GM12892 (cell line): ENCODE measurements around the gene DEXI.
"Not testable (repeated sequence)": the region's sequence is repeated elsewhere in the genome, so short reads cannot be mapped to it uniquely, and the experiment has no call there.

Experiments
- DNase-seq: peaks from one replicate; pipeline ENCODE4 v3.0.0; 2011; ENCODE audit not compliant: insufficient read length
- FAIRE-seq: peaks from 2 replicates; lab custom pipeline; 2011; peaks lifted over from hg19 to GRCh38; lab: Jason Lieb, UNC
- POLR2A ChIP-seq: IDR thresholded peaks from 2 replicates; pipeline ENCODE4 v1.6.1; 2011; ENCODE audit warnings: low read depth, low read length, control low read depth
- POLR2AphosphoS5 ChIP-seq: IDR thresholded peaks from 2 replicates; pipeline ENCODE4 v1.6.1; 2011; ENCODE audit warnings: low read depth, low read length, control low read depth
- TAF1 ChIP-seq: IDR thresholded peaks from 2 replicates; pipeline ENCODE4 v1.6.1; 2011; ENCODE audit warnings: low read depth, mild to moderate bottlenecking, control low read depth, low read length, borderline replicate concordance

Gene DEXI

DNA sequence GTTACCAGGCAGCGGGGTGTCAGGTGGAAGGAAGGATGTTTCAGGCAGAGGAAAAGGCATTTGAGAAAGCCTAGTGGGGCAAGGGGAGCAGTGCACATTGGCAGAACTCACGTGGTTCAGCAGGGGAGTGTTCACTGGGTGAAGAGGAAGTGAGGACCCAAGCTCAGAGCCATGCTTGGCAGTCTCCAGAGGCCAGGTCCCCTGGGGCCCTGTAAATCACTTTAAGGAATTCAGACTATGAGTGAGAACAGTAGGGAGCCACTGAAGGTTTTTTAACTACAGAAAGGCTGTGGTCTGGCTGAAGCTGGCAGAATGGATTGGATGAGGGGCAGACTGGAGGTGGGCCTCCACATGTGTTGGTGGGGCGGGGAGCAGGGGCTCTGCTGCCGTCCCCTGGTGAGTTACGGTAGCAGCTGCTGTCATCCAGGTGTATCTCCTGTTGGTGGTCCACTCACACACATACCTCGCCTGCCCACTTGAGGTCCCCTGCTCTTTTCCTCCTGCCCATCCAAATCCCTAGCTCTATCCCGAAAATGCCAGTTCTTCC, 7.2 kb upstream of the DEXI start:
- FAIRE-seq, result peak; percentile 87
- TF ChIP-seq POLR2A, result no peak; the same call in 1 of the 2 replicates
- no peak for TF ChIP-seq TAF1
- TF ChIP-seq POLR2AphosphoS5, result no peak; the same call in 1 of the 2 replicates
- no peak for DNase-seq

DNA sequence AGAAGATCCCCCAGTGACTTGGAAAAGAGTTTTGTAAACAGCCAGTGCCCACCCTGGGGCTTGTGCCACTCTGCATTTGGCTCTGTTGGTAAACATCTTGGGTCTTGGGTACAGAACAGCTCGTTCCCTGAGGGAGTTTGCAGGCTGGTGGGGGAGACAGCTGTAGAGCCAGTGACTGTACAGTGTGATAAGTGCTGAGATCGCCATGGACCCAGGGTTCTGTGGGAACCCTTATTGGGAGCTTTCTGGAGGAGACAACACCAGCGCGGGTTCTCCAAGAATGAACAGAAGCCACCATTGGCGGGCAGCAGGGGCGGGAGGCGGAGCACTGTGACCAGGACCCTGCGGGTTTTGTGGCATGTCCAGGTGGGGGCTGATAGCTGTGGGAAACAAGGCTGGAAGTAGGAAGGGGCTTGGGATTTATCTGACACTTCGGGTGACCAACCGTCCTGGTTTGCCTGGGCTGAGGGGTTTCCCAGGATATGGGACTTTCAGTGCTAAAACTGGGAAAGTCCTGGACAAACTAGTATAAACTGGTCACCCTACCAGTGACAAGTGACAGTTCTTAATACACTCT, 5.0 kb upstream of the DEXI start:
- no peak for TF ChIP-seq POLR2A
- TF ChIP-seq TAF1, result no peak
- TF ChIP-seq POLR2AphosphoS5, result no peak
- no peak for FAIRE-seq
- DNase-seq, result no peak

DNA sequence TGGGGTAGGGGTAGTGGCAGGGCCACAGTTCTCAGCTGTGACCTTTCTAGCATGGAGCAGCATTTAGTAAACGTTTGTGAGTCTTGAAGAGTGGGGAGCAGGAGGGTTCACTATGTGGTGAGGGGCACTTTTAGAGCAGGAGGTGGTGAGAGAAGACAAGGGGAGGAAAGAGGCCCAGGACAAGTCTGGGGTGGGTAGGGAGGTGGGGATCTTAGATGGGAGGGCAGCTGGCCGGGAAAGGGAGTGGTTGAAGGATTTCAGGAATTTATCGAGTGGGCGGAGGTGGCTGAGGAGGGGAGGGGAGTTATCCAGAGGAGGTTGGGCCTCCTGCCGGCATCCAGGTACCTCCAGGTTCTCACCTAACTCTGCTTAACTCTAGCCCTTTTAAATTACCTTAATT, 4.0 kb upstream of the DEXI start:
- no peak for TF ChIP-seq TAF1
- TF ChIP-seq POLR2A, result no peak
- no peak for TF ChIP-seq POLR2AphosphoS5
- FAIRE-seq (no peak), DNase-seq (no peak)

DNA sequence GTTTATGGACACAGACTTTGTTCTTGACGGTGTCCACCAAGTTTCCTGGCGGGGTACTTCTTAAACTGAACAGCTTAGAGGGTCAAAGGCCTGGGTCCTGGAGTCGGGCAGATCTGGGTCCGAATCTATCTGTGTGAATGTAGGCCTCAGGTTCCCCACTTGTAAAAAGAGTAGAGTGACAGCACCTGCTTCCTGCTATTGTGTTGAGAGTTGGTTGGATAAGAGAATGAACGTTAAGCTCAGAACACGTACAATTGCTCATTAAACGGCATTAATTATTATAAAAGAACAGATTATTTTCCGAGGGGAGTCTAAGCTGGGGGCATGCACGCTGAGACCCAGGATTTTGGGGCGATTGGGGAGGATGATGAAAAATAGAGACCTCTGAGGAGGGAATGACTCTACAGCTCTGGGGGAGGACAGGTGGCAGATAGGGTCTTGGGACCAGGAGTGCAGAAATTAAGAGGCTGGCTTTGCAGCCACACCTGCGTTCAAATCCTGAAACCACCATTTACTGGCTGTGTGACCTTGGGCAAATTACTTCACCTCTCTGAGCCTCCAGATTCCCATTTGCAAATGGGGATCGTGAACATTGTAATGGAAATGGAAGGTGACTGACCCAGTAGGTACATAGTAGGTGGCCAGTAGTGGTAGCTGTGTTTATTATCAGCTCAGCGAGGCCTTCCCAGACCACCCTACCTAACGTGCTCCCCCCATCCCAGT, 3.0 kb upstream of the DEXI start:
- FAIRE-seq, result no peak
- no peak for DNase-seq
- no peak for TF ChIP-seq POLR2A
- no peak for TF ChIP-seq TAF1
- no peak for TF ChIP-seq POLR2AphosphoS5

DNA sequence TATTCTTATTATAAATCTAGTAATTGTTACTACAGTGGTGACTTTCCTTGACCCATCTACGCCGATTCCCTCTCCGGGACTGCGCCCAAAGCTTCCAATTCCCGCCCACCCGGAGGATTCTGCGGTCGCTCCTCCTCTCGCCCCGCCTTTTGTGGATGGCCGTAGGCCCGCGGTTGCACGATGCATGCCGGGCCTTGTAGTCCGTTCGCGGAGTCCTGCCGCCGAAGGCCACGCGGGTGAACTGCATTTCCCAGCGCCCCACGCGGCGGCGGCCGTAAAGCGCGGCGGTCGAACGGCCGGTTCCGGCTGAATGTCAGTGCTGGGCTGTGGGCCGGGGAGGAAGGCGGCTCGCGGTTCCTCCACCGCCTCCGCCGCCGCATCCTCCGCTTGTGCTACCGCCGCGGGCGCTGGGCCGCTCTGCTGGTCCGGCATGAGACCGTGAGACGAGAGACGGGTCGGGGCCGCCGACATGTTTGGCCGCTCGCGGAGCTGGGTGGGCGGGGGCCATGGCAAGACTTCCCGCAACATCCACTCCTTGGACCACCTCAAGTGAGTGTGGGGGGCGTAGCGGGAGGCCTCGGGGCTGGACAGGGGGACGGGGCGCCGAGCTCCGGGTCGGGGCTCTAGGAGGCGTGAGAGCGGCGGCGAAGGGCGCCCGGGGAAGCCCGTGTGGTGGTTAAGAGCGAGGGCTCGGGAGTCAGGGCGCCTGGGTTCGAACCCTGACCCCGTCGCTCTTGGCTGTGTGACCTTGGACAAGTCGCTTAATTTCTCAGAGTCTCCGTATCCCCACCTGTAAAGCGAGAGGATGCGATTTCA, 2.2 kb upstream of the DEXI start, which contains the start of gene CLEC16A:
TSS of gene CLEC16A (plus strand) at position 316 of the 816 bp plus-strand sequence. CDS start at position 470, 154 bp downstream.
- FAIRE-seq (peak; percentile 93), DNase-seq (peak; percentile 81)
- peak; percentile 68 for TF ChIP-seq TAF1
- TF ChIP-seq POLR2AphosphoS5, result peak; percentile 70
- TF ChIP-seq POLR2A, result peak; percentile 70; the same call in 1 of the 2 replicates

DNA sequence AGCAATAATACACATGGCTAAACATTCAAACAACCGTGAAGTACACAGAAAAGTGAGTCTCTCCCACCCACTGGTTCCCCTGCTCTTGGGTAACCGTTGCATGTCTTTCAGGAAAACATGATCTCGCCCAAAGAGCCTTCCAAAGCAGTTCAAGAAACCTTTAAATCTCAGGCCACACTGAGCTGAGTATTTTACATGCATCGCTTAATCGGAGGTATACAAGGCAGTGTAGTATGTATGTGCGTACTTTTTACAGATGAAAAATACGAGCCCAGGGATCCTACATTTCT, 741 bp upstream of the DEXI start:
- TF ChIP-seq TAF1 (no peak), POLR2AphosphoS5 (no peak), POLR2A (no peak)
- DNase-seq (no peak), FAIRE-seq (no peak)

DNA sequence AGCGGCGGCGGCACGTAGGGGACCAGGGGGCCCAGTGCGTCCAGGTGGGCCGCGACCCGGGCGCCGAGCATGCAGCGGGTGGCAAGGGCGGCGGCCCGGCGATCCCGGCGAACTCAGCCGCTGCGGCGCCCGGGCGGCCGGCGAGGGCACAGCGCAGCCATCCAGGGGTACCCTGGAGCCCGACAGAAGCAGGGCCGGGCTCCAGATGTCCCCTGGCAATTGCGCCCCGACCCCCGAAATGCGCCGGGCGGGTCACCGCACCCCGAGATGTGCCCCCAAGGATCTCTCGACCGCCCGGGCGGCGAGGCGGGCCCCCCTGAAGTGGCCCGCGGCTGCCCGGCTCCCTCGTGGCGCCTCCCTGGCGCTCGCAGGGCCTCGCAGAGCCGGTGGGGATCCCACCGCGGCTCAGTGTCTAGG, 325 bp downstream of the DEXI start:
- not testable (repeated sequence) for FAIRE-seq, DNase-seq

DNA sequence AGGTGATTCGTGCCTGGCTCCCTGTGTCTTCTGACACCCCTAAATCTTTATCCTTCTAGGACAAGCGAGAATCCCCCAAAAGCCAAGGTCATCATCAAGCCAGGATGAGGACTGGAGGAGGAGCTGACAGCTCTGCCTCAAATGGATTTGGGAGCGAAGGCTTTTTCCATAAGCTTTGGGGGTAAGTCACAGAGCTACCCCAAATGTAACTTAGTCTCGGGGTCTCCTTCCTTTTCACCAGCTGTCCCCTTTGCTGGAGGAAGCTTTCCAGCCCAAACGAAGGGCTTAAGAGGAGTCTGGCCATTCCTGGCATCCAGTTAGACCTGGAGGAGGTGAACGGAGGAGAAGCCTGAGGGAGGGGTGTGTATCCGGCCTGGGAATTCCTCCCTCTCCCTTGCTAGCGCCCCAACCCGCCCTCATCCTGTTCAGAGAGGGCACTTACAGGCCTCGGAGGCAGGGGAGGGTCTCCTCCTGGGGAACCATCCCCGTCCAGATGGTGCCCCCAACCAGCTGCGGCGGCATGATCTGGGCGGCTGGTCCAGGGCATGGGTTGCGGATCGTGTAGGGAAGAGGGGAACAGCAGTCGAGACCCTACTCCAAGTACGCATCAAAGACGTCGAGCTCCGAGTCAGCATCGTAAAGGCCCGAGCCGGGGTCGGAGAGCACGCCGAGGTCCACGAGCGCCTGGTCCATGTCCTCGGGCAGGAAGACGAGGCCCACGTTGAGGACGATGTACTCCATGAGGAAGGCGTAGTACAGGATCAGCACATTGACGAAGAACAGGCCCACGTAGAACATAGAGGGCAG, 938 bp downstream of the DEXI start:
- FAIRE-seq (no peak), DNase-seq (no peak)
- TF ChIP-seq POLR2AphosphoS5, result no peak
- TF ChIP-seq POLR2A, result no peak
- no peak for TF ChIP-seq TAF1

DNA sequence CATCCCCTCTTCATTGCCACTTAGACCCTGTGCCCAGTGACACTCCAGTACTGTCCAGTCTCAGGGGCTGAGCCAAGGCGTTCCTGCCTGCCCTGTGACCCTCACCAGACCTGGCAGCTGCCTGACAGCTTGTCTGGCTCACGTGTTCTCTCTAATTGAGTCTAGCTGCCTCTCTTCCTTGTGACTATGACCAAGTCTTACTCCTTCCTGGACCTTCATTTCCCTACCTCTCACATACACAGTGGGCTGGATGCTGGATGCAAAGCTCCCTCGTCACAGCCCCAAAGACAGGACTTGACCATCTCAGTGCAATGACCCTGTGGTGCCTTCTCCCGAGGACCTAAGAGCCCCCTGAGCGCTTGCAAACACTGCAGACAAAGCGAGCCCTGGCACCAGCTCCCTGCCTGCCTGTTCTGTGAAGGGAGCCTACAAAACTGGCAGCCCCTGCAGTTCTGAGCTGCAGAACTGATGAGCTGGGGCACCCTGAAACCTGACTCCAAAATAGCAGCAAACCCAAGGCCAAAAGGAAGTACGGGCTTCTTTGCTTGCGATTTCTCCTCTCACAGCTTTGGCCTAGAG, 1.7 kb downstream of the DEXI start:
- TF ChIP-seq POLR2AphosphoS5 (no peak), TAF1 (no peak), POLR2A (no peak)
- no peak for DNase-seq
- no peak for FAIRE-seq

DNA sequence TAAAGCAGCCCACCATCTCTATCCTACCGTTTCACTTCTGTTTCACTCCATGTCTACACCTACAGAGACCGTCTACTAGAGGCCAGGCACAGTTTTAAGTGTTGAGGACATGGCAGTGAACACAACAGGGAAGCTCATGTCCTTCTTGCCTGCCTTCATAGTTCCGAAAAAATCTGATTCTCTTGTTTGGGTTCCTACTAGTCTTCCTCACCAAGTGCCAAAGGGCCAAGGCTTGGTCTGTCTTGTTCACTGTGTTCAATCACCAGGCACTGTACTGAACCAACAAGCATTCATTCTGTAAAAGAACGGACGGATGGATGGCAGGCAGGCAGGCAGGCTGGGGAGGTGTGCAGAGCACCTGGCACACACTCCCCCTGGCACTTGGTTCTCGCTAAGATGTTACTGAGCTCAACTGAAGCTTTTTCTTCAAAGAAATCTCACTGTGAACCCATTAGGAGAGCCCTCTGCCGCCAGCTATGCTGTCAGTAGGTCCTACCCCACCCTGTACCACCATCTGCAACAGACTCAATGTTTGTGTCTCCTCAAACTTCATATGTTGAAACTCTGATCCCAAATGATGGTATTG, 2.5 kb downstream of the DEXI start:
- TF ChIP-seq POLR2AphosphoS5 (no peak), POLR2A (0 out of 2 replicates have a peak, but pooled peaks have one; percentile 7)
- FAIRE-seq, result no peak
- DNase-seq, result no peak
